Tibial artery (tissue), 4 donors: ENCODE data around the gene CPA3.

ENCODE experiments used
- DNase-seq, 2 donors: peaks; one replicate each; pipeline ENCODE4 v3.0.0-alpha.2; 2019
- H3K27ac ChIP-seq, 2 donors: fragments of 200-600 bp; sonication (generic) in 1 of 2; 1 replicate in 1 of 2; 2 replicates in 1 of 2; pipeline ENCODE4 v1.5.1; 2018 to 2019; ENCODE audit warnings: mild to moderate bottlenecking in 1 of 2
- H3K27me3 ChIP-seq, 2 donors: fragments of 200-600 bp; sonication (generic) in 1 of 2; one replicate each; pipeline versions ENCODE4 v1.5.1 to v1.6.0; 2016 to 2019
- H3K36me3 ChIP-seq, 3 donors: fragments of 200-600 bp; sonication (generic) in 2 of 3; one replicate each; pipeline ENCODE4 v1.5.1; 2016 to 2019; ENCODE audit warnings: mild to moderate bottlenecking in 2 of 3
- H3K4me1 ChIP-seq, 4 donors: fragments of 200-600 bp; sonication (generic) in 2 of 4; 1 replicate in 3 of 4; 2 replicates in 1 of 4; pipeline ENCODE4 v1.5.1; 2016 to 2019
- H3K4me3 ChIP-seq, 2 donors: fragments of 200-600 bp; sonication (generic) in 1 of 2; 1 replicate in 1 of 2; 2 replicates in 1 of 2; pipeline ENCODE4 v1.5.1; 2018 to 2019; ENCODE audit warnings: mild to moderate bottlenecking in 2 of 2
- H3K9me3 ChIP-seq, 3 donors: fragments of 200-600 bp; sonication (generic) in 1 of 3; one replicate each; pipeline ENCODE4 v1.5.1; 2016 to 2019
- intact Hi-C: fragments of 100-400 bp; cut with DNase I; formaldehyde crosslinking; loops from one replicate; pipeline ENCODE4 v1.15.0; 2023; ENCODE audit warnings: low total_unique reads
- TF ChIP-seq, protein P1 (sequence below), 2 experiments: fragments of 200-600 bp in 1 of 2; fragments of 450-650 bp in 1 of 2; IDR thresholded peaks; one replicate each; pipeline ENCODE4 v1.5.1; 2017 to 2019; ENCODE audit warnings: antibody characterized with exemption in 2 of 2, mild to moderate bottlenecking in 1 of 2, moderate library complexity in 1 of 2

CPA3 gene

GRCh38 chr3:148873977-148874376, 8.9 kb downstream of the CPA3 start:
- no peaks in the 10 kb centered on the region for H3K4me1 ChIP-seq
- H3K27ac ChIP-seq: no peak overlapping the region
- no peaks in the 10 kb centered on the region for H3K9me3 ChIP-seq
- TF ChIP-seq, protein P1, sequence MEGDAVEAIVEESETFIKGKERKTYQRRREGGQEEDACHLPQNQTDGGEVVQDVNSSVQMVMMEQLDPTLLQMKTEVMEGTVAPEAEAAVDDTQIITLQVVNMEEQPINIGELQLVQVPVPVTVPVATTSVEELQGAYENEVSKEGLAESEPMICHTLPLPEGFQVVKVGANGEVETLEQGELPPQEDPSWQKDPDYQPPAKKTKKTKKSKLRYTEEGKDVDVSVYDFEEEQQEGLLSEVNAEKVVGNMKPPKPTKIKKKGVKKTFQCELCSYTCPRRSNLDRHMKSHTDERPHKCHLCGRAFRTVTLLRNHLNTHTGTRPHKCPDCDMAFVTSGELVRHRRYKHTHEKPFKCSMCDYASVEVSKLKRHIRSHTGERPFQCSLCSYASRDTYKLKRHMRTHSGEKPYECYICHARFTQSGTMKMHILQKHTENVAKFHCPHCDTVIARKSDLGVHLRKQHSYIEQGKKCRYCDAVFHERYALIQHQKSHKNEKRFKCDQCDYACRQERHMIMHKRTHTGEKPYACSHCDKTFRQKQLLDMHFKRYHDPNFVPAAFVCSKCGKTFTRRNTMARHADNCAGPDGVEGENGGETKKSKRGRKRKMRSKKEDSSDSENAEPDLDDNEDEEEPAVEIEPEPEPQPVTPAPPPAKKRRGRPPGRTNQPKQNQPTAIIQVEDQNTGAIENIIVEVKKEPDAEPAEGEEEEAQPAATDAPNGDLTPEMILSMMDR (IDR thresholded peaks at IDR 0.05): no peak
- DNase-seq: no peak
- no peak overlapping the region for H3K4me3 ChIP-seq
- no peaks in the 10 kb centered on the region for H3K36me3 ChIP-seq
- intact Hi-C loops: no loop called here
- H3K27me3 ChIP-seq: no peaks in the 10 kb centered on the region

- Histone ChIP-seq H3K4me3 (no peak overlapping the region), H3K4me1 (no peaks in the 10 kb centered on the region), H3K9me3 (no peaks in the 10 kb centered on the region), H3K27me3 (no peaks in the 10 kb centered on the region), H3K36me3 (no peaks in the 10 kb centered on the region), H3K27ac (no peak overlapping the region)
- DNase-seq: no peak
- TF ChIP-seq, protein P1 (IDR thresholded peaks at IDR 0.05): no peak
- intact Hi-C loops: no loop called here
Measured at GRCh38 chr3:148878095-148878494, 13.0 kb downstream of the CPA3 start.

DNA sequence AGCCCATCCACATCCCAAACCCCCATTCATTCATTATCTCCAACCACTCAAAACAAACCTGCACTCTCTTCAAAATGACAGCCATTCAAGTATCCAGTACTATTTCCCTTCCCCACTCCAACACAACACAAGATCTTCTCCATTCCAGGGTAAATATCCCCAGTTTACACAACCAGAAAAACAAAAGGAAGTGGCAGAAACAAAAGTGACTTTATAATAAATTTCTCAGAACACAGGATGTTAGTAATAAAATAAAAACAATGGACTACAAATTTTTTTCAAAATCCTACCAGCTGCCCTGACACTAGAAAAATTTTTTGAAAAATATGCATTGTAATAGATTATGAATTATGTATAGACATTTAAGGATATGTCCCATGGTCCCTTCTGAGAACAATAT, 14.2 kb downstream of the CPA3 start:
- Histone ChIP-seq H3K4me1 (no peaks in the 10 kb centered on the region), H3K27me3 (no peaks in the 10 kb centered on the region), H3K27ac (no peak overlapping the region), H3K36me3 (no peaks in the 10 kb centered on the region), H3K4me3 (no peak overlapping the region), H3K9me3 (no peaks in the 10 kb centered on the region)
- TF ChIP-seq, protein P1 (IDR thresholded peaks at IDR 0.05): no peak
- DNase-seq: no peak
- intact Hi-C loops: no loop called here

- H3K27me3 ChIP-seq: no peaks in the 10 kb centered on the region
- intact Hi-C loops: no loop called here
- DNase-seq: no peak
- H3K4me3 ChIP-seq: no peak overlapping the region
- no peaks in the 10 kb centered on the region for H3K4me1 ChIP-seq
- no peaks in the 10 kb centered on the region for H3K9me3 ChIP-seq
- no peaks in the 10 kb centered on the region for H3K36me3 ChIP-seq
- no peak overlapping the region for H3K27ac ChIP-seq
- TF ChIP-seq, protein P1 (IDR thresholded peaks at IDR 0.05): no peak
Measured at GRCh38 chr3:148880681-148881080, 15.6 kb downstream of the CPA3 start.

DNA sequence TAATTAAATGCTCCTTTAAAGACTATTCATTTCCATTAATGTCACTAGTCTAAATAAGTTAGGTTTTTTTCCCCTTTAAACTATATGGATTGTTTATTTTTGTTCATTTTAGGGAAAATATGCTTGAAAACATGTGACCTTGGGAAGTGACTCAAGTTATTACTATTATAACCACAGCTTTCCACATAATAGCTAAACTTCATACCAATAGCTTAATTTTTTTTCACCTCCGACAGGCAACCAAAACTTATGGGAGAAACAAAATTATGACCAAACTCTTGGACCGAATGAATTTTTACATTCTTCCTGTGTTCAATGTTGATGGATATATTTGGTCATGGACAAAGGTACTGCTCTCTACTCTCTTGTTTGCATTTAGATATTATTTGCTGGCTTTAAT, 16.2 kb downstream of the CPA3 start:
- H3K27me3 ChIP-seq: no peaks in the 10 kb centered on the region
- no peak overlapping the region for H3K27ac ChIP-seq
- intact Hi-C loops: no loop called here
- no peaks in the 10 kb centered on the region for H3K9me3 ChIP-seq
- H3K36me3 ChIP-seq: no peaks in the 10 kb centered on the region
- no peak overlapping the region for H3K4me3 ChIP-seq
- no peak for DNase-seq
- H3K4me1 ChIP-seq: no peaks in the 10 kb centered on the region
- TF ChIP-seq, protein P1 (IDR thresholded peaks at IDR 0.05): no peak

GRCh38 chr3:148882288-148882687, 17.2 kb downstream of the CPA3 start:
- Histone ChIP-seq H3K36me3 (no peaks in the 10 kb centered on the region), H3K27me3 (no peaks in the 10 kb centered on the region), H3K9me3 (no peaks in the 10 kb centered on the region), H3K4me3 (no peak overlapping the region), H3K4me1 (no peaks in the 10 kb centered on the region), H3K27ac (no peak overlapping the region)
- no peak for DNase-seq
- intact Hi-C loops: no loop called here
- TF ChIP-seq, protein P1 (IDR thresholded peaks at IDR 0.05): no peak
